WTC11 (cell line): ENCODE data around the gene RHOBTB3. TPM values are rescaled to one million over a fixed set of nuclear protein-coding genes. Genes with fewer than 3 reads are reported as not detected.
A peak's percentile ranks its signal among the peaks of the same experiment; 100 is the strongest.

ENCODE experiments used
- ATAC-seq: fragments of 200-7000 bp; cut with Tn5 transposase; 2 replicates; pipeline ENCODE4 v1.10.0; 2021; ENCODE audit warnings: mild to moderate bottlenecking, moderate library complexity
- CTCF ChIA-PET: fragments of 300-600 bp; sonication (Branson Sonifier 250); formaldehyde crosslinking; loops from one replicate; lab custom pipeline; 2021; ENCODE audit warnings: antibody characterized with exemption; lab: Charles Lee
- POLR2A ChIA-PET: fragments of 350-600 bp; sonication (Branson Sonifier 250); formaldehyde crosslinking; loops from one replicate; lab custom pipeline; 2021; ENCODE audit warnings: antibody characterized with exemption; lab: Charles Lee
- DNase-seq: peaks from one replicate; pipeline ENCODE4 v3.0.0; 2021; ENCODE audit warnings: low spot score
- H3K27ac Mint-ChIP-seq: 2 replicates; pipeline ENCODE4 v1.8.0; 2021; ENCODE audit warnings: mixed read lengths
- H3K27me3 Mint-ChIP-seq: 2 replicates; pipeline ENCODE4 v1.8.0; 2021; ENCODE audit warnings: low read depth, mild to moderate bottlenecking, moderate library complexity, mixed read lengths
- H3K36me3 Mint-ChIP-seq: 2 replicates; pipeline ENCODE4 v1.8.0; 2021; ENCODE audit warnings: mixed read lengths
- H3K4me1 Mint-ChIP-seq: 2 replicates; pipeline ENCODE4 v1.8.0; 2022; ENCODE audit warnings: mixed read lengths
- H3K4me3 Mint-ChIP-seq: 2 replicates; pipeline ENCODE4 v1.8.0; 2021; ENCODE audit warnings: mild to moderate bottlenecking, moderate library complexity, mixed read lengths
- H3K9me3 Mint-ChIP-seq: 2 replicates; pipeline ENCODE4 v1.8.0; 2021; ENCODE audit warnings: mixed read lengths
- ATF3 ChIP-seq: sonication (generic); formaldehyde crosslinking; conservative IDR thresholded peaks from 2 replicates; pipeline ENCODE4 v1.8.1; 2022; ENCODE audit warnings: mild to moderate bottlenecking, missing genetic modification reagents
- EMX1 ChIP-seq: fragments of 250-450 bp; sonication (Bioruptor Pico); IDR thresholded peaks from 2 replicates; pipeline ENCODE4 v1.8.0; 2021; ENCODE audit warnings: mild to moderate bottlenecking
- ERG ChIP-seq: fragments of 250-450 bp; sonication (Bioruptor Pico); IDR thresholded peaks from 2 replicates; pipeline ENCODE4 v1.8.0; 2021; ENCODE audit warnings: mild to moderate bottlenecking
- ESRRA ChIP-seq: sonication (generic); formaldehyde crosslinking; IDR thresholded peaks from 2 replicates; pipeline ENCODE4 v1.8.1; 2022; ENCODE audit warnings: mild to moderate bottlenecking, missing genetic modification reagents, borderline replicate concordance
- ETV6 ChIP-seq: sonication (generic); formaldehyde crosslinking; IDR thresholded peaks from 2 replicates; pipeline ENCODE4 v1.8.1; 2022; ENCODE audit warnings: mild to moderate bottlenecking, missing genetic modification reagents
- FOXJ3 ChIP-seq: sonication (generic); formaldehyde crosslinking; IDR thresholded peaks from 2 replicates; pipeline ENCODE4 v1.9.0; 2021; ENCODE audit warnings: missing genetic modification reagents, mild to moderate bottlenecking, borderline replicate concordance
- HMGXB4 ChIP-seq: sonication (generic); formaldehyde crosslinking; IDR thresholded peaks from 2 replicates; pipeline ENCODE4 v1.8.1; 2023; ENCODE audit warnings: mild to moderate bottlenecking, moderate library complexity, missing genetic modification reagents
- NFATC4 ChIP-seq: fragments of 250-450 bp; sonication (Bioruptor Pico); IDR thresholded peaks from 2 replicates; pipeline ENCODE4 v1.9.0; 2021; ENCODE audit warnings: mild to moderate bottlenecking
- TP53 ChIP-seq: sonication (generic); formaldehyde crosslinking; IDR thresholded peaks from 2 replicates; pipeline ENCODE4 v1.8.1; 2023; ENCODE audit warnings: mild to moderate bottlenecking, missing genetic modification reagents
- ZNF396 ChIP-seq: fragments of 250-450 bp; sonication (Bioruptor Pico); IDR thresholded peaks from 2 replicates; pipeline ENCODE4 v1.8.0; 2021; ENCODE audit warnings: mild to moderate bottlenecking, moderate library complexity, borderline replicate concordance
- ZSCAN18 ChIP-seq: fragments of 250-450 bp; sonication (Bioruptor Pico); IDR thresholded peaks from 2 replicates; pipeline ENCODE4 v2.1.2; 2022; ENCODE audit warnings: mild to moderate bottlenecking, moderate library complexity
- total RNA-seq: library from RNA; stranded (reverse); gene quantifications from 3 replicates; pipeline ENCODE4 v1.2.3, GENCODE V29; 2021
- TF ChIP-seq, protein P1 (sequence below): fragments of 200-600 bp; IDR thresholded peaks from 2 replicates; pipeline ENCODE4 v1.8.0; 2022; ENCODE audit warnings: antibody characterized with exemption

The RHOBTB3 gene
- total RNA-seq, 1 experiment from 2014 or later = 13.8 TPM

GRCh38 chr5:95780597-95780996 lies 49.5 kb downstream of the RHOBTB3 start:
- Mint-ChIP-seq H3K36me3 (no peaks in the 10 kb centered on the region), H3K27ac (no peak overlapping the region)
- CTCF ChIA-PET = interaction anchor here (0.5 to 2.1 kb wide), 37 partner anchors 8 to 562 kb away, joined by 3 to 51 read pairs (median 5); partner anchors contain the start of genes GLRX, RFESD and RHOBTB3

GRCh38 chr5:95781101-95781583 lies 50.0 kb downstream of the RHOBTB3 start:
- H3K27me3 Mint-ChIP-seq = no peaks in the 10 kb centered on the region; the same call in 1 of the 2 replicates
- no peak for TF ChIP-seq ZNF396 (CRISPR knock-in tag)
- TF ChIP-seq ZSCAN18 = no peak
- TF ChIP-seq HMGXB4 (CRISPR knock-in tag) = no peak
- TF ChIP-seq, protein P1, sequence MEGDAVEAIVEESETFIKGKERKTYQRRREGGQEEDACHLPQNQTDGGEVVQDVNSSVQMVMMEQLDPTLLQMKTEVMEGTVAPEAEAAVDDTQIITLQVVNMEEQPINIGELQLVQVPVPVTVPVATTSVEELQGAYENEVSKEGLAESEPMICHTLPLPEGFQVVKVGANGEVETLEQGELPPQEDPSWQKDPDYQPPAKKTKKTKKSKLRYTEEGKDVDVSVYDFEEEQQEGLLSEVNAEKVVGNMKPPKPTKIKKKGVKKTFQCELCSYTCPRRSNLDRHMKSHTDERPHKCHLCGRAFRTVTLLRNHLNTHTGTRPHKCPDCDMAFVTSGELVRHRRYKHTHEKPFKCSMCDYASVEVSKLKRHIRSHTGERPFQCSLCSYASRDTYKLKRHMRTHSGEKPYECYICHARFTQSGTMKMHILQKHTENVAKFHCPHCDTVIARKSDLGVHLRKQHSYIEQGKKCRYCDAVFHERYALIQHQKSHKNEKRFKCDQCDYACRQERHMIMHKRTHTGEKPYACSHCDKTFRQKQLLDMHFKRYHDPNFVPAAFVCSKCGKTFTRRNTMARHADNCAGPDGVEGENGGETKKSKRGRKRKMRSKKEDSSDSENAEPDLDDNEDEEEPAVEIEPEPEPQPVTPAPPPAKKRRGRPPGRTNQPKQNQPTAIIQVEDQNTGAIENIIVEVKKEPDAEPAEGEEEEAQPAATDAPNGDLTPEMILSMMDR = peak; percentile 25; the same call in 1 of the 2 replicates
- no peak for TF ChIP-seq FOXJ3
- TF ChIP-seq, all 79 proteins: peak for 1
- CTCF ChIA-PET = interaction anchor here (0.5 to 2.1 kb wide), 39 partner anchors 8 to 562 kb away, joined by 3 to 51 read pairs (median 5); partner anchors contain the start of genes GLRX, RFESD and RHOBTB3
- Mint-ChIP-seq H3K4me1 (peaks cover 7% of the 10 kb centered on the region; the same call in 1 of the 2 replicates), H3K36me3 (no peaks in the 10 kb centered on the region), H3K4me3 (no peak overlapping the region), H3K9me3 (no peaks in the 10 kb centered on the region), H3K27ac (no peak overlapping the region)
- DNase-seq (peak; percentile 77), ATAC-seq (peak; percentile 99)
- POLR2A ChIA-PET = interaction anchor here (1.2 kb wide), 1 partner anchor 53 kb away, joined by 6 read pairs; no protein-coding TSS in a partner anchor

More at GRCh38 chr5:95780597-95780996, 49.5 kb downstream of the RHOBTB3 start:
- Mint-ChIP-seq H3K27me3 (no peaks in the 10 kb centered on the region; the same call in 1 of the 2 replicates), H3K4me3 (no peak overlapping the region), H3K9me3 (no peaks in the 10 kb centered on the region), H3K4me1 (peaks cover 7% of the 10 kb centered on the region; the same call in 1 of the 2 replicates)
- TF ChIP-seq TP53 = no peak
- TF ChIP-seq NFATC4 (CRISPR knock-in tag) = no peak
- POLR2A ChIA-PET = interaction anchor here (1.2 kb wide), 1 partner anchor 54 kb away, joined by 6 read pairs; no protein-coding TSS in a partner anchor
- no peak for ATAC-seq
- no peak for DNase-seq

- H3K27me3 Mint-ChIP-seq = no peaks in the 10 kb centered on the region; the same call in 1 of the 2 replicates
- no peak for DNase-seq
- TF ChIP-seq ETV6 (CRISPR knock-in tag) = no peak
- TF ChIP-seq ESRRA = no peak
- no peak for TF ChIP-seq EMX1 (CRISPR knock-in tag)
- no peak for TF ChIP-seq ERG
- TF ChIP-seq ATF3 = no peak
- TF ChIP-seq, all 79 proteins: peak for 0
- POLR2A ChIA-PET = no interaction called here
- Mint-ChIP-seq H3K4me1 (peaks cover 7% of the 10 kb centered on the region; the same call in 1 of the 2 replicates), H3K4me3 (no peak overlapping the region), H3K36me3 (no peaks in the 10 kb centered on the region), H3K9me3 (no peaks in the 10 kb centered on the region), H3K27ac (no peak overlapping the region)
- CTCF ChIA-PET = interaction anchor here (0.6 to 2.1 kb wide), 9 partner anchors 13 to 480 kb away, joined by 3 to 51 read pairs (median 24); partner anchors contain the start of genes GLRX and RFESD
- ATAC-seq = no peak
Measured at GRCh38 chr5:95782181-95782580, 51.0 kb downstream of the RHOBTB3 start.
